WERI-Rb-1 (cell line): Measurements from ENCODE around the gene SMYD3.

Source experiments
- DNase-seq: peaks from one replicate; pipeline ENCODE4 v3.0.0-alpha.2; 2020
- H3K27ac ChIP-seq: fragments of 250-450 bp; sonication (Bioruptor Pico); 2 replicates; pipeline ENCODE4 v1.5.1; 2020; ENCODE audit warnings: mild to moderate bottlenecking, moderate library complexity
- H3K27me3 ChIP-seq: fragments of 250-450 bp; sonication (Bioruptor Pico); 2 replicates; pipeline ENCODE4 v1.5.1; 2021; ENCODE audit warnings: mild to moderate bottlenecking, low read depth, moderate library complexity; ENCODE audit not compliant: insufficient read depth, severe bottlenecking
- H3K36me3 ChIP-seq: fragments of 250-450 bp; sonication (Bioruptor Pico); 2 replicates; pipeline ENCODE4 v1.5.1; 2020; ENCODE audit warnings: mild to moderate bottlenecking, moderate library complexity
- H3K4me3 ChIP-seq: 2 replicates; pipeline ENCODE4 v1.5.1; 2011; ENCODE audit warnings: low read depth, mild to moderate bottlenecking, control low read depth, low read length
- H3K9me3 ChIP-seq: fragments of 250-450 bp; sonication (Bioruptor Pico); 2 replicates; pipeline ENCODE4 v1.5.1; 2021; ENCODE audit warnings: mild to moderate bottlenecking, moderate library complexity; ENCODE audit not compliant: severe bottlenecking
- CTCF ChIP-seq: IDR thresholded peaks from 2 replicates; pipeline ENCODE4 v1.5.1; 2011; ENCODE audit warnings: low read depth, mild to moderate bottlenecking, control low read depth, inconsistent platforms, low read length

Gene SMYD3

GRCh38 chr1:246261639-246262038 lies 245.4 kb downstream of the SMYD3 start:
- H3K9me3 ChIP-seq, result no peaks in the 10 kb centered on the region
- no peaks in the 10 kb centered on the region for H3K36me3 ChIP-seq
- no peak for DNase-seq
- H3K27ac ChIP-seq, result no peak overlapping the region
- no peaks in the 10 kb centered on the region for H3K27me3 ChIP-seq
- TF ChIP-seq CTCF, result peak; percentile 31; the same call in 1 of the 2 replicates
- H3K4me3 ChIP-seq, result no peak overlapping the region

GRCh38 chr1:246258250-246258649 lies 248.8 kb downstream of the SMYD3 start:
- no peak for TF ChIP-seq CTCF
- H3K27ac ChIP-seq, result no peak overlapping the region
- H3K36me3 ChIP-seq, result no peaks in the 10 kb centered on the region
- H3K9me3 ChIP-seq, result no peaks in the 10 kb centered on the region
- no peaks in the 10 kb centered on the region for H3K27me3 ChIP-seq
- no peak for DNase-seq
- no peak overlapping the region for H3K4me3 ChIP-seq

- no peak for DNase-seq
- Histone ChIP-seq H3K36me3 (no peaks in the 10 kb centered on the region), H3K4me3 (no peak overlapping the region), H3K9me3 (no peaks in the 10 kb centered on the region), H3K27ac (no peak overlapping the region), H3K27me3 (no peaks in the 10 kb centered on the region)
- TF ChIP-seq CTCF, result no peak
Observed at GRCh38 chr1:246255773-246256172, 251.3 kb downstream of the SMYD3 start.

GRCh38 chr1:246254854-246255253 lies 252.2 kb downstream of the SMYD3 start:
- Histone ChIP-seq H3K27me3 (no peaks in the 10 kb centered on the region), H3K9me3 (no peaks in the 10 kb centered on the region), H3K36me3 (no peaks in the 10 kb centered on the region), H3K27ac (no peak overlapping the region), H3K4me3 (no peak overlapping the region)
- TF ChIP-seq CTCF, result no peak
- no peak for DNase-seq

- Histone ChIP-seq H3K36me3 (no peaks in the 10 kb centered on the region), H3K9me3 (no peaks in the 10 kb centered on the region), H3K27me3 (no peaks in the 10 kb centered on the region), H3K4me3 (no peak overlapping the region), H3K27ac (no peak overlapping the region)
- no peak for TF ChIP-seq CTCF
- DNase-seq, result no peak
Observed at GRCh38 chr1:246246430-246246829, 260.6 kb downstream of the SMYD3 start.

GRCh38 chr1:246245541-246245940 lies 261.5 kb downstream of the SMYD3 start:
- no peak for DNase-seq

More at GRCh38 chr1:246245541-246245940, 261.5 kb downstream of the SMYD3 start:
- no peak overlapping the region for H3K4me3 ChIP-seq
- no peak overlapping the region for H3K27ac ChIP-seq
- no peaks in the 10 kb centered on the region for H3K9me3 ChIP-seq
- no peak for TF ChIP-seq CTCF
- no peaks in the 10 kb centered on the region for H3K27me3 ChIP-seq
- H3K36me3 ChIP-seq, result no peaks in the 10 kb centered on the region
